Right renal cortex interstitium (tissue), 3 donors: ENCODE data around the gene SLC25A6. TPM values are rescaled to one million over a fixed set of nuclear protein-coding genes. Genes with fewer than 3 reads are reported as not detected.
"Not testable (repeated sequence)": the region's sequence is repeated elsewhere in the genome, so short reads cannot be mapped to it uniquely, and the experiment has no call there.

Experiments used
- DNase-seq, 3 donors: peaks; one replicate each; pipeline ENCODE4 v3.0.0-alpha.2; 2013; ENCODE audit warnings: low read depth in 3 of 3, low spot score in 2 of 3
- polyA plus RNA-seq, 3 donors: library from polyadenylated mRNA; unstranded; fragments of 120-200 nt; gene quantifications; one replicate each; pipeline ENCODE4 v1.2.1, GENCODE V29; 2013; ENCODE audit not compliant: insufficient read length in 3 of 3

The SLC25A6 gene
- polyA plus RNA-seq, 3 donors: 424 to 571 (median 538) TPM

GRCh38 chrX:1416327-1416784 lies 24.4 kb upstream of the SLC25A6 start:
- DNase-seq: no peak

DNA sequence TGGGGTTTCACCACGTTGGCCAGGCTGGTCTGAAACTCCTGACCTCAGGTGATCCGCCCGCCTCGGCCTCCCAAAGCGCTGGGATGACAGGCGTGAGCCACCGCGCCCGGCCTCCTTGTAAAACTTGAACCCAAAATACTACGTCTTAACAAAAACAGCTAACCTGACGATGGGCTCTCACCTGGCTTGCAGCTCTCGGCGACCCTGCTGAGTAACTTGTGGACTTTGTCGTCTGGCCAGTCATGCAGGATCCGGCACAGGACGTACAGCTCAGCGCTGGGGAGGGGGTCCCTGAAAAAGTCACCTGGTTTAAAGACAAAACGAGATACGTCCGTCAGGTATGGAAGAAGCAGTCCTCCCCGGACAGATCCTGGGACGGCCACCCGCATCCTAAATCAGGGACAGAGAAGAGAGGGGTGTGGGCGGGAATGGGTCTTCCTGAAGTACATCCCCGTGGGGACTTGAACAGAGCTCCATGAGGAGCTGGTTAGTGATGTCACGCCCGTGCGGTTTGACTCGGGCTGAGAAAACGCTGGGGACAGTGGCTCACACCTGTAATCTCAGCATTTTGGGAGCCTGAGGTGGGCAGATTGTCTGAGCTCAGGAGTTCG lies 20.7 kb upstream of the SLC25A6 start:
- no peak for DNase-seq

- peak in 2 of 3 donors; percentile 10 to 41 for DNase-seq
These were observed 19.4 kb upstream of the SLC25A6 start for GRCh38 chrX:1411326-1411725.

DNA sequence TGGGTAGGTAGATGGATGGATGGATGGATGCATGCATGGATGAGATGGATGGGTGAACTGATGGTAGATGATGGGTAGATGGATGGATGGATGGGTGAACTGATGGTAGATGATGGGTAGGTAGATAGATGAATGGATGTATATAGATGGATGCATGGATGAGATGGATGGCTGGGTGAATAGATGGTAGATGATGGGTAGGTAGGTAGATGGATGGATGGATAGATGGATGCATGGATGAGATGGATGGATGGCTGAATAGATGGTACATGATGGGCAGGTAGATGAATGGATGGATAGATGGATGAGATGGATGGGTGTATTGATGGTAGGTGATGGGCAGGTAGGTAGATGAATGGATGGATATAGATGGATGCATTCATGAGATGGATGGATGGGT lies 15.1 kb upstream of the SLC25A6 start:
- no peak for DNase-seq

GRCh38 chrX:1405769-1406168 lies 13.9 kb upstream of the SLC25A6 start:
- not testable (repeated sequence) for DNase-seq

DNA sequence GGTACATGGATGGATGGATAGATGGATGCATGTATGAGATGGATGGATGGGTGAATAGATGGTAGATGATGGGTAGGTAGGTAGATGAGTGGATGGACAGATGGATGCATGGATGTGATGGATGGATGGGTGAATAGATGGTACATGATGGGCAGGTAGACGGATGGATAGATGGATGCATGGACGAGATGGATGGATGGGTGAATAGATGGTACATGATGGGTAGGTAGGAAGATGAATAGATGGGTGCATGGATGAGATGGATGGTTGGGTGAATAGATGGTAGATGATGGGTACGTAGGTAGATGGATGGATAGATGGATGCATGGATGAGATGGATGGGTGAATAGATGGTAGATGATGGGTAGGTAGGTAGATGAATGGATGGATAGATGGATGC lies 12.0 kb upstream of the SLC25A6 start:
- DNase-seq: not testable (repeated sequence)

- no peak for DNase-seq
These were observed 11.3 kb upstream of the SLC25A6 start for GRCh38 chrX:1403228-1403627.

GRCh38 chrX:1401611-1402430 lies 9.9 kb upstream of the SLC25A6 start:
- no peak for DNase-seq

DNA sequence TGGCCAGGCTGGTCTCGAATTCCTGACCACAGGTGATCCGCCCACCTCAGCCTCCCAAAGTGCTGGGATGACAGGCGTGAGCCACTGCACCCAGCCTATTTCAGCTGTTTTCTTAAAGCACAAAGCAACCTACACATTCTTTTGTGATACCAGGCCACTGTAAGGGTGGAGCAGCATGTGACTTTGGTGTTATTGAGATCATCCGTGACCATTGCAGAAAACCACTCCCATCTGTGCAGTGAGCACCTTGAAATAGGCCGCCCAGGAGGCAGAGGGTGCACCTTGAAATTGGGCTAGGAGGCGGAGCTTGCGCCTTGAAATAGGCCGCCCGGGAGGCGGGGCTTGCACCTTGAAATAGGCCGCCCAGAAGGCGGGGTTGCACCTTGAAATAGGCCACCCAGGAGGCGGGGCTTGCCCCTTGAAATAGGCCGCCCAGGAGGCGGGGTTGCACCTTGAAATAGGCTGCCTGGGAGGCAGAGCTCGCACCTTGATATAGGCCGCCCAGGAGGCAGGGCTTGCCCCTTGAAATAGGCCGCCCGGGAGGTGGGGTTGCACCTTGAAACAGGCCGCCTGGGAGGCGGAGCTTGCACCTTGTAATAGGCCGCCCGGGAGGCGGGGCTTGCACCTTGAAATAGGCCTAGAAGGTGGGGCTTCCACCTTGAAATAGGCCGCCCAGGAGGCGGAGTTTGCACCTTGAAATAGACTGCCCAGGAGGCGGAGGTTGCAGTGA lies 9.0 kb upstream of the SLC25A6 start:
- no peak for DNase-seq

DNA sequence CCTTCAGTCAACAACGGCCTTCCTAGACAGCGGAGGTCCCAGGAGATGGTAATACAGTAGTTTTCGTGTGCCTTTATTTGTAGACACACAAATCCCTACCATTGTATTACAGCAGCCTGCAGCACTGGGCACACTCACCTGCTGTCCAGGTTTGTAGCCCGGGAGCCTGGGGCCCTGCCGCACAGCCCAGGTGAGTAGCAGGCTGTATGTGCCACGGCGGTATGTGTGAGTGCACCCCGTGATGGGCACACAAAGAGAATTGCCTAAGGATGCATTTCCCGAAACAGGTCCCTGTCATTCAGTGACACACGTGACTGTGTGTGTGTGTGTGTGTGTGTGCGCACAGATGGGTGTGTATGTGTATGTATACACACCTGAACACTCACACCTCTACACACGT lies 8.1 kb upstream of the SLC25A6 start:
- DNase-seq: no peak

- no peak for DNase-seq
These were observed 6.8 kb upstream of the SLC25A6 start for GRCh38 chrX:1398431-1399340.

- no peak for DNase-seq
These were observed 5.7 kb upstream of the SLC25A6 start for GRCh38 chrX:1397441-1398270.

- no peak for DNase-seq
These were observed 5.1 kb upstream of the SLC25A6 start for GRCh38 chrX:1397001-1397400.

DNA sequence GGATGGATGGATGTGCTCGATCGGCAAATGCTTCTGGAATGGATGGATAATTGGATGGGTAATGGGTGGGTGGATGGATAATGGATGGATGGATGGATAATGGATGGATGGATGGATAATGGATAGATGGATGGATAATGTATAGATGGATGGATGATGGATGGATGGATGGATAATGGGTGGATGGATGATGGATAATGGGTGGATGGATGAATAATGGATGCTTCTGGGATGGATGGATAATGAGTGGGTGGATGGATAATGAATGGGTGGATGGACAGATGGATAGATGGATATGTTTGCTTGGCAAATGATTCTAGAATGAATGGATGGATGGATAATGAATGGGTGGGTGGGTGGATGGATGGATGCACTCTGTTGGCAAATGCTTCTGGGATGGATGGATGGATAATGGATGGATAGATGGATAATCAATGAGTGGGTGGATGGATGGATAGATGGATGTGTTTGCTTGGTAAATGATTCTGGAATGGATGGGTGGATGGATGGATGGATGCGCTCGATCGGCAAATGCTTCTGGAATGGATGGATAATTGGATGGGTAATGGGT lies 3.8 kb upstream of the SLC25A6 start:
- no peak for DNase-seq

GRCh38 chrX:1394731-1395501 lies 3.0 kb upstream of the SLC25A6 start:
- DNase-seq: no peak

DNA sequence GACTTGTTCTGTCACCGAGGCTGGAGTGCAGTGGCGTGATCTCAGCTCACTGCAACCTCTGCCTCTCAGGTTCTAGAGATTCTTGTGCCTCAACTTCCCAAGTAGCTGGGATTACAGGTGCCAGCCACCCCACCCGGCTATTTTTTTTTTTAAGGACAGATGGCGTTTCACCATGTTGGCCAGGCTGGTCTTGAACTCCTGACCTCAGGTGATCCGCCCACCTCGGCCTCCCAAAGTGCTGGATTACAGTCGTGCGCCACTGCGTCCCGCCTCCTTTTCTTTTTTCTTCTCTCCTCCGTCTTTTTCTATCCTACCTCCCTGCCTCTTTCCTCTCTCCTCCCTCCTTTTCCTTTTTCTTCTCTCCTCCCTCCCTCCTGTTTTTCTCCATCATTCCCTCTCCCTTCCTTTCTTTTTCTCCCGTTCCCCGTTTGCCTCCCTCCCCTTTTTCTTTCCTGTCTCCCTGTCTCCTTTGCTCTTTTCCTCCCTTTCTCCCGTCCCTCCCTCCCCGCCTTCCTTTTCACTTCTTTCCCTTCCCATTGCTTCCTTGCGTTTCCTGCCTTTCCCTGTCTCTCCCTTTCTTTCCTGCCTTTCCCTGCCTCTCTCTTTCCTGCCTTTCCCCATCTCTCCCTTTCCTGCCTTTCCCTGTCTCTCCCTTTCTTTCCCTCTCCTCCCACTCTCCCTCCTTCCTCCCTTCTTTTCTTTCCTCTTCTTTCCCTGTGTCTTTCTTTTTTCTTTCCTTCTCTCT lies 2.1 kb upstream of the SLC25A6 start:
- no peak for DNase-seq

GRCh38 chrX:1392376-1393068 lies 609 bp upstream of the SLC25A6 start:
- DNase-seq: peak in 2 of 3 donors; percentile 50 to 65
